GM12873 (cell line): ENCODE results near the gene ANP32B.

Experiments used
- TF ChIP-seq, protein P1 (sequence below): IDR thresholded peaks from 2 replicates; pipeline ENCODE4 v1.5.1; 2012; ENCODE audit warnings: low read depth, mild to moderate bottlenecking, moderate library complexity, low read length, control low read depth; ENCODE audit not compliant: insufficient read depth; ENCODE audit errors: missing control alignments

The ANP32B gene

GRCh38 chr9:97959585-97959984 lies 23.6 kb upstream of the ANP32B start:
- TF ChIP-seq, protein P1, sequence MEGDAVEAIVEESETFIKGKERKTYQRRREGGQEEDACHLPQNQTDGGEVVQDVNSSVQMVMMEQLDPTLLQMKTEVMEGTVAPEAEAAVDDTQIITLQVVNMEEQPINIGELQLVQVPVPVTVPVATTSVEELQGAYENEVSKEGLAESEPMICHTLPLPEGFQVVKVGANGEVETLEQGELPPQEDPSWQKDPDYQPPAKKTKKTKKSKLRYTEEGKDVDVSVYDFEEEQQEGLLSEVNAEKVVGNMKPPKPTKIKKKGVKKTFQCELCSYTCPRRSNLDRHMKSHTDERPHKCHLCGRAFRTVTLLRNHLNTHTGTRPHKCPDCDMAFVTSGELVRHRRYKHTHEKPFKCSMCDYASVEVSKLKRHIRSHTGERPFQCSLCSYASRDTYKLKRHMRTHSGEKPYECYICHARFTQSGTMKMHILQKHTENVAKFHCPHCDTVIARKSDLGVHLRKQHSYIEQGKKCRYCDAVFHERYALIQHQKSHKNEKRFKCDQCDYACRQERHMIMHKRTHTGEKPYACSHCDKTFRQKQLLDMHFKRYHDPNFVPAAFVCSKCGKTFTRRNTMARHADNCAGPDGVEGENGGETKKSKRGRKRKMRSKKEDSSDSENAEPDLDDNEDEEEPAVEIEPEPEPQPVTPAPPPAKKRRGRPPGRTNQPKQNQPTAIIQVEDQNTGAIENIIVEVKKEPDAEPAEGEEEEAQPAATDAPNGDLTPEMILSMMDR: no peak

GRCh38 chr9:97961361-97961760 lies 21.8 kb upstream of the ANP32B start:
- TF ChIP-seq, protein P1: no peak

- TF ChIP-seq, protein P1: no peak
Measured at GRCh38 chr9:97962136-97962535, 21.0 kb upstream of the ANP32B start.

- TF ChIP-seq, protein P1: no peak
Measured at GRCh38 chr9:97962575-97962974, 20.6 kb upstream of the ANP32B start.

DNA sequence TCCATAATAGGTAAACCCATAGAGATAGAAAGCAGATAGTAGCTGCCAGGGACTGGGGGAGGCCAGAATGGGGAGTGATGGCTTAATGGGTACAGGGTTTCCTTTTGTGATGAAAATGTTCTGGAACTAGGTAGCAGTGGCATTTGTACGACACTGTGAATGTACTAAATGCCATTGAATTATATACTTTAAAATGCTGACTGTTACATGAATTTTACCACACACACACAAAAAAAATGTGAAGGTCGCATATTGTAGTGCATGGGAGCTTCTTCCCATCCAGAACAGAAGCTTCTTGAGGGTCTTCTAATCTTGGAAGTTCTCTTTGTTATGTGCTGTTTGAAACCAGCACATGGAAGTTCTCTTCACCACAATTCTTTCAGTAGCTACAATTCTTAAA lies 19.9 kb upstream of the ANP32B start:
- TF ChIP-seq, protein P1: no peak

GRCh38 chr9:97964901-97965300 lies 18.2 kb upstream of the ANP32B start:
- TF ChIP-seq, protein P1: no peak

DNA sequence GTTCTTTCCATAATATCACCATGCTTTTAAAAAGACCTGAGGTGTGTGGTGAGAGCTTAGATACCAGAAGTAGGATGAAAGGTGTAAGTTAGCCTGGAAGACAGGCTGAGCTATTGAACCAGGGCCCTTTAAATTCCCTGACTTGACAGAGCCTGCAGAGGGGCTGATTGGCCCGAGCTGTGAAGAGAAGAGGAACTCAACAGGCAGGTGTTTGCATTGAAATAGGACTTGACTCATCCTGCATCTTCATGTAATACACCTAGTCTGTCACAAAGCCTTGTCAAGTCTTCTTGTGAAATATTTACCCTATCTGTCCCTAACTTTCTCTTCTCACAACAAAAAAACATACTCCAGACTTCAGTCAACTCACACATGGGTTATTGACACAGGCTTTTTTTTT lies 16.6 kb upstream of the ANP32B start:
- TF ChIP-seq, protein P1: no peak

- TF ChIP-seq, protein P1: no peak
Measured at GRCh38 chr9:97969014-97969413, 14.1 kb upstream of the ANP32B start.
